Esophagus (tissue), 2 donors: ENCODE data around the gene TCF7L2. TPM values are rescaled to one million over a fixed set of nuclear protein-coding genes. Genes with fewer than 3 reads are reported as not detected.
"Not testable (repeated sequence)": the region's sequence is repeated elsewhere in the genome, so short reads cannot be mapped to it uniquely, and the experiment has no call there.

Experiments
- H3K27ac ChIP-seq, 2 donors: one replicate each; pipeline ENCODE4 v1.5.1; 2013; ENCODE audit warnings: low read depth in 2 of 2, mild to moderate bottlenecking in 2 of 2, inconsistent platforms in 1 of 2, low read length in 1 of 2, moderate library complexity in 1 of 2
- H3K27me3 ChIP-seq, 2 donors: one replicate each; pipeline ENCODE4 v1.6.1; 2013; ENCODE audit warnings: low read length in 2 of 2, control low read depth in 1 of 2, mild to moderate bottlenecking in 1 of 2; ENCODE audit not compliant: insufficient read depth in 2 of 2, control insufficient read depth in 1 of 2
- H3K36me3 ChIP-seq, 2 donors: one replicate each; pipeline ENCODE4 v1.6.1; 2013; ENCODE audit warnings: low read length in 1 of 2; ENCODE audit not compliant: control insufficient read depth in 2 of 2, insufficient read depth in 2 of 2
- H3K4me1 ChIP-seq, 2 donors: one replicate each; pipeline ENCODE4 v1.6.1; 2013; ENCODE audit warnings: low read length in 1 of 2; ENCODE audit not compliant: control insufficient read depth in 2 of 2, insufficient read depth in 2 of 2
- H3K4me3 ChIP-seq, 2 donors: one replicate each; pipeline ENCODE4 v1.5.1; 2013; ENCODE audit warnings: low read length in 2 of 2, mild to moderate bottlenecking in 2 of 2, low read depth in 1 of 2, moderate library complexity in 1 of 2
- H3K9me3 ChIP-seq, 2 donors: one replicate each; pipeline ENCODE4 v1.6.1; 2013; ENCODE audit warnings: mild to moderate bottlenecking in 2 of 2, low read depth in 1 of 2, low read length in 1 of 2, moderate library complexity in 1 of 2; ENCODE audit not compliant: control insufficient read depth in 2 of 2, insufficient read depth in 1 of 2
- WGBS, 2 donors: extraction: QIAGEN DNeasy Blood & Tissue Kit; methylation state at CpG; one replicate each; pipeline ENCODE4 v1.1.7; 2013; 5-methylcytosine and 5-hydroxymethylcytosine counted together
- polyA plus RNA-seq, 2 donors: library from polyadenylated mRNA; stranded (reverse); fragments of 200-250 nt; gene quantifications; one replicate each; pipeline ENCODE4 v1.2.3, GENCODE V29; 2013
- donor health status: healthy with polysubstance abuse.
- donor health status: Bipolar disorder and iron deficiency.

Gene TCF7L2
- polyA plus RNA-seq, 2 donors: 5.4 to 7.9 TPM

GRCh38 chr10:113099431-113100183, 149.6 kb downstream of the TCF7L2 start:
- no peak overlapping the region for H3K4me3 ChIP-seq
- peaks cover 0 to 2% of the 10 kb centered on the region in 2 donors for H3K36me3 ChIP-seq

GRCh38 chr10:113100281-113100680, 150.2 kb downstream of the TCF7L2 start:
- 68 to 78% methylated on average over 7 of the region's 7 CpGs for WGBS, 2 donors
- Histone ChIP-seq H3K27me3 (no peaks in the 10 kb centered on the region), H3K4me3 (no peak overlapping the region), H3K27ac (no peak overlapping the region), H3K4me1 (peaks cover 0 to 6% of the 10 kb centered on the region in 2 donors), H3K9me3 (no peaks in the 10 kb centered on the region), H3K36me3 (peaks cover 0 to 2% of the 10 kb centered on the region in 2 donors)

More at GRCh38 chr10:113099431-113100183, 149.6 kb downstream of the TCF7L2 start:
- Histone ChIP-seq H3K9me3 (no peaks in the 10 kb centered on the region), H3K27me3 (no peaks in the 10 kb centered on the region), H3K4me1 (peaks cover 0 to 5% of the 10 kb centered on the region in 2 donors), H3K27ac (peak overlapping the region in 1 of 2 donors; percentile 33)
- 40 to 48% methylated on average over 13 of the region's 13 CpGs for WGBS, 2 donors

- Histone ChIP-seq H3K4me3 (no peak overlapping the region), H3K9me3 (no peaks in the 10 kb centered on the region), H3K27me3 (no peaks in the 10 kb centered on the region), H3K27ac (no peak overlapping the region), H3K36me3 (no peaks in the 10 kb centered on the region), H3K4me1 (peaks cover 0 to 3% of the 10 kb centered on the region in 2 donors)
- 71 to 75% methylated on average over 8 of the region's 8 CpGs for WGBS, 2 donors
Measured at GRCh38 chr10:113103131-113103840, 153.2 kb downstream of the TCF7L2 start.

GRCh38 chr10:113104047-113104446, 154.0 kb downstream of the TCF7L2 start:
- H3K4me1 ChIP-seq: peaks cover 2 to 3% of the 10 kb centered on the region in 2 donors
- H3K9me3 ChIP-seq: no peaks in the 10 kb centered on the region
- H3K36me3 ChIP-seq: no peaks in the 10 kb centered on the region
- H3K4me3 ChIP-seq: no peak overlapping the region
- H3K27me3 ChIP-seq: no peaks in the 10 kb centered on the region
- WGBS, 2 donors: 63 to 64% methylated on average over 3 of the region's 3 CpGs
- H3K27ac ChIP-seq: no peak overlapping the region

- no peak overlapping the region for H3K4me3 ChIP-seq
- H3K27me3 ChIP-seq: no peaks in the 10 kb centered on the region
- WGBS, 2 donors: 77 to 82% methylated on average over 15 of the region's 15 CpGs
- H3K4me1 ChIP-seq: peaks cover 3 to 8% of the 10 kb centered on the region in 2 donors
- H3K9me3 ChIP-seq: no peaks in the 10 kb centered on the region
- no peaks in the 10 kb centered on the region for H3K36me3 ChIP-seq
- no peak overlapping the region for H3K27ac ChIP-seq
Measured at GRCh38 chr10:113108194-113108835, 158.3 kb downstream of the TCF7L2 start.

DNA sequence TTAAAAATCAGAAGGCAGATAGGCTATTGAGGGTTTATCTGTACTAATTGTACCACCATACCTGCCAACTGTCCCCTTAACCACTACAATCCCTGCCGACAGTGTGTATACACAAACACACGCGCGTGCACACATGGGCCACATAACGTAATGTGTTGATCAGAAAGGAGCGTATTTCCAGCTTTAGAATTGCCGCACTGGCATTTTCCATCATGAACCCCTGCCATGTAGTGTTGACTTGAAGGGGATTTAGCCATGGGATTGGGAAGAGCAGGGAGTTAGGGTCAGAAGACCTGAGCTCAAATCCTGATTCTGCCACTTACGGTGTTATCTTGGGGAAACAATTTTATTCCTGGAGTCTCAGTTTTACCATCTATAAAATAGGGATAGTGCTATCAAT, 158.9 kb downstream of the TCF7L2 start:
- Histone ChIP-seq H3K4me1 (peaks cover 3 to 8% of the 10 kb centered on the region in 2 donors), H3K9me3 (no peaks in the 10 kb centered on the region), H3K27ac (no peak overlapping the region), H3K4me3 (no peak overlapping the region), H3K27me3 (no peaks in the 10 kb centered on the region), H3K36me3 (no peaks in the 10 kb centered on the region)
- 93 to 96% methylated on average over 8 of the region's 8 CpGs for WGBS, 2 donors

DNA sequence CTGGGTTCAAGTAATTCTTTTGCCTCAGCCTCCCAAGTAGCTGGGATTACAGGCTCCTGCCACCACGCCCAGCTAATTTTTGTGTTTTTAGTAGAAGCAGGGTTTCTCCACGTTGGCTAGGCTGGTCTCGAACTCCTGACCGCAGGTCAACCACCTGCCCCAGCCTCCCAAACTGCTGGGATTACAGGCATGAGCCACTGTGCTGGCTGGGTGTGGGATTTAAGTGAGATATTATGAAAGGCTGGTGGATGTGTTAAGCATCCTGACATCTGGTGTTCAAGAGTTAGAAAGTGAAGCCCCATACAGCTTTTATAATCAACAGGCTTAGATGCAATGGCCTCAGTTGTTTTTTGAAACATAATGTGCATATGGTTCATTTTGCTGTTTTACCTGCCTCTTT, 159.4 kb downstream of the TCF7L2 start:
- 90 to 96% methylated on average over 4 of the region's 4 CpGs for WGBS, 2 donors
- H3K4me3 ChIP-seq, H3K9me3 ChIP-seq, H3K36me3 ChIP-seq, H3K27me3 ChIP-seq, H3K27ac ChIP-seq, H3K4me1 ChIP-seq: not testable (repeated sequence)

GRCh38 chr10:113111260-113111659, 161.2 kb downstream of the TCF7L2 start:
- WGBS, 2 donors: 94% methylated on average over 3 of the region's 3 CpGs
- H3K27ac ChIP-seq: no peak overlapping the region

GRCh38 chr10:113111900-113112853, 162.1 kb downstream of the TCF7L2 start:
- Histone ChIP-seq H3K27me3 (no peaks in the 10 kb centered on the region), H3K4me3 (no peak overlapping the region), H3K9me3 (no peaks in the 10 kb centered on the region), H3K4me1 (peaks cover 0 to 8% of the 10 kb centered on the region in 2 donors), H3K36me3 (no peaks in the 10 kb centered on the region), H3K27ac (peak overlapping the region; percentile 34 to 49)
- WGBS, 2 donors: 48 to 50% methylated on average over 12 of the region's 12 CpGs

More at GRCh38 chr10:113111260-113111659, 161.2 kb downstream of the TCF7L2 start:
- Histone ChIP-seq H3K27me3 (no peaks in the 10 kb centered on the region), H3K4me1 (peaks cover 0 to 8% of the 10 kb centered on the region in 2 donors), H3K9me3 (no peaks in the 10 kb centered on the region), H3K4me3 (no peak overlapping the region), H3K36me3 (no peaks in the 10 kb centered on the region)
